ENCODE measurements around the gene APBA2. TPM values are rescaled to one million over a fixed set of nuclear protein-coding genes. Genes with fewer than 3 reads are reported as not detected.

The APBA2 gene
- total and polyA plus RNA-seq, 7 donors: 0.06 to 0.36 (median 0.08) TPM; not detected in 2

GRCh38 chr15:28895146-28895545, 9.4 kb downstream of the APBA2 start:
- WGBS, 3 donors: 91 to 95% (median 92%) methylated on average over 13 of the region's 13 CpGs
- Histone ChIP-seq H3K36me3 (ENCODE audit: insufficient read depth in 1 of 2, low read depth in 1 of 2) (no peaks in the 10 kb centered on the region), H3K27ac (no peak overlapping the region), H3K4me1 (no peaks in the 10 kb centered on the region), H3K27me3 (ENCODE audit: insufficient read depth in 3 of 3, low read length in 2 of 3) (peaks cover 0 to 6% (median 0%) of the 10 kb centered on the region in 3 donors), H3K9me3 (no peaks in the 10 kb centered on the region), H3K4me3 (no peak overlapping the region)
- DNase-seq (no peak), ATAC-seq (no peak)
- TF ChIP-seq CTCF (IDR thresholded peaks at IDR 0.05): no peak
- intact Hi-C loops (cut with DNase I): no loop called here

- Histone ChIP-seq H3K27me3 (ENCODE audit: insufficient read depth in 3 of 3, low read length in 2 of 3) (peaks cover 0 to 6% (median 0%) of the 10 kb centered on the region in 3 donors), H3K4me1 (no peaks in the 10 kb centered on the region), H3K4me3 (no peak overlapping the region), H3K27ac (no peak overlapping the region), H3K9me3 (no peaks in the 10 kb centered on the region), H3K36me3 (ENCODE audit: insufficient read depth in 1 of 2, low read depth in 1 of 2) (no peaks in the 10 kb centered on the region)
- DNase-seq: no peak
- 73 to 84% (median 84%) methylated on average over 6 of the region's 6 CpGs for WGBS, 3 donors
- intact Hi-C loops (cut with DNase I): no loop called here
- no peak for TF ChIP-seq CTCF (IDR thresholded peaks at IDR 0.05)
- no peak for ATAC-seq
Measured at GRCh38 chr15:28895566-28895965, 9.8 kb downstream of the APBA2 start.

GRCh38 chr15:28896951-28897350, 11.2 kb downstream of the APBA2 start:
- 40 to 57% (median 45%) methylated on average over 4 of the region's 4 CpGs for WGBS, 3 donors
- intact Hi-C loops (cut with DNase I): no loop called here
- no peaks in the 10 kb centered on the region for H3K9me3 ChIP-seq
- peaks cover 0 to 6% (median 0%) of the 10 kb centered on the region in 3 donors for H3K27me3 ChIP-seq (ENCODE audit: insufficient read depth in 3 of 3, low read length in 2 of 3)
- no peak overlapping the region for H3K4me3 ChIP-seq
- DNase-seq (no peak), ATAC-seq (no peak)
- no peak for TF ChIP-seq CTCF (IDR thresholded peaks at IDR 0.05)
- H3K36me3 ChIP-seq (ENCODE audit: insufficient read depth in 1 of 2, low read depth in 1 of 2): no peaks in the 10 kb centered on the region
- no peaks in the 10 kb centered on the region for H3K4me1 ChIP-seq
- H3K27ac ChIP-seq: no peak overlapping the region

GRCh38 chr15:28897861-28898585, 12.2 kb downstream of the APBA2 start:
- Histone ChIP-seq H3K27me3 (ENCODE audit: insufficient read depth in 3 of 3, low read length in 2 of 3) (peaks cover 0 to 6% (median 0%) of the 10 kb centered on the region in 3 donors), H3K36me3 (ENCODE audit: insufficient read depth in 1 of 2, low read depth in 1 of 2) (no peaks in the 10 kb centered on the region), H3K27ac (no peak overlapping the region), H3K9me3 (no peaks in the 10 kb centered on the region), H3K4me1 (no peaks in the 10 kb centered on the region), H3K4me3 (no peak overlapping the region)
- intact Hi-C loops (cut with DNase I): no loop called here
- 74 to 85% (median 77%) methylated on average over 13 of the region's 13 CpGs for WGBS, 3 donors
- DNase-seq: no peak
- no peak for ATAC-seq
- no peak for TF ChIP-seq CTCF (IDR thresholded peaks at IDR 0.05)

Measured in psoas muscle (tissue), 8 donors.